Epithelial cell of esophagus (primary cell): ENCODE results near the gene OR10P1.

Source experiments
- DNase-seq: peaks from one replicate; pipeline ENCODE4 v3.0.0; 2010; ENCODE audit warnings: low read depth
- H3K4me3 ChIP-seq: 2 replicates; pipeline ENCODE4 v1.5.1; 2011; ENCODE audit warnings: mild to moderate bottlenecking, low read length, control low read depth
- CTCF ChIP-seq: IDR thresholded peaks from 2 replicates; pipeline ENCODE4 v1.5.1; 2011; ENCODE audit warnings: low read depth, mild to moderate bottlenecking, low read length, control low read depth, inconsistent platforms; ENCODE audit not compliant: insufficient read depth; ENCODE audit errors: missing control alignments

Gene OR10P1

DNA sequence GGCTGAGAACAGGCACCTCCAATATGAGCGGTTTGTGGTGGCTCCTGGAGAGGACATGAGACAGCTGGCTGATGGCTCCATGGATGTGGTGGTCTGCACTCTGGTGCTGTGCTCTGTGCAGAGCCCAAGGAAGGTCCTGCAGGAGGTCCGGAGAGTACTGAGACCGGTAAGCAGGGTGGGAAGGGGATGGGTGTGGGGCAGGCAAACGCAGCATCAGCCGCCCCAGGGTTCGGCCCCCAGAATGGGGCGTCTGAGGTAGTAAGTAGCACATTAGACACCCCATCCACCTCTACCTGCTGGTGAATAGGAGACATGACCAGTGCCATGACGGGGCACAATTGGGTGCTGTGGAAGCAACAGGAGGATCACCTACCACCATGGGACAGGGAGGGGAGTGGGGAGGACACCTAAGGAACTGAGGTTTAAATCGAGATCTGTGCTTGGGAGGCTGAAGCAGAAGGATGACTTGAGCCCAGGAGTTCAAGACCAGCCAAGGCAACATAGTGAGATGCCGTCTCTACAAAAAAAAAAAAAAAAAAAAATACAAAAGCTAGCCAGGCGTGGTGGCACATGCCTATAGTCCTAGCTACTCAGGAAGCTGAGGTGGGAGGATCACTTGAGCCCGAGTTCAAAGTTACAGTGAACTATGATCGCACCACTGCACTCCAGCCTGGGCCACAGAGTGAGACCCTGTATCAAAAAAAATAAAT, 45.5 kb downstream of the OR10P1 start:
- no peak overlapping the region for H3K4me3 ChIP-seq
- no peak for TF ChIP-seq CTCF
- DNase-seq: no peak

DNA sequence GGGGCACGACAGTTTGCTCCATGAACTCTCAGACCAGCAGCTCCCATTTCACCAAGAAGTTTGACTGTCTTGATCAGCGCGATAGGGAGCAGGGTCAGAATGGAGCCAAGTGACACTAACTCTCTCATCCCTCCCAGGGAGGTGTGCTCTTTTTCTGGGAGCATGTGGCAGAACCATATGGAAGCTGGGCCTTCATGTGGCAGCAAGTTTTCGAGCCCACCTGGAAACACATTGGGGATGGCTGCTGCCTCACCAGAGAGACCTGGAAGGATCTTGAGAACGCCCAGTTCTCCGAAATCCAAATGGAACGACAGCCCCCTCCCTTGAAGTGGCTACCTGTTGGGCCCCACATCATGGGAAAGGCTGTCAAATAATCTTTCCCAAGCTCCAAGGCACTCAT, 47.0 kb downstream of the OR10P1 start:
- no peak for TF ChIP-seq CTCF
- DNase-seq: no peak
- H3K4me3 ChIP-seq: no peak overlapping the region

GRCh38 chr12:55684761-55685370, 48.2 kb downstream of the OR10P1 start:
- TF ChIP-seq CTCF: no peak
- DNase-seq: no peak

DNA sequence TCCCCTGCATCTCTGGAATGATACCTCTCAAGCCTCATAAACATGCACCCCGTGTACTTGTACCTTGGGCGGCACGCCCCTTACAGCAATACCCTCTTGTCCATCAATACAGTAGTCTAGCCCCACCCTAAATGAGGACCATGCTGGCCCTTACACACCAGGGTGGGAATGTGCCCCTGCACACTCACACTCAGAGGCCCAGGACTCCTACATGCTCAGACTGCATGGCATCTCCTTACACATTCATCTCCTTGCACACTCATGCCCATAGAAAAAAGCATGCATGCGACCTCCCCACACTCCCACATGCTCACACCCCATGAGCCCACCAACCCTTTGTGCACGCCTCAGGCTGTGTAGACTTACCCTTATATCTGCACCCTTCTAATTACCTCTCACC, 49.0 kb downstream of the OR10P1 start:
- no peak for TF ChIP-seq CTCF
- H3K4me3 ChIP-seq: no peak overlapping the region
- no peak for DNase-seq

More at GRCh38 chr12:55684761-55685370, 48.2 kb downstream of the OR10P1 start:
- no peak overlapping the region for H3K4me3 ChIP-seq

DNA sequence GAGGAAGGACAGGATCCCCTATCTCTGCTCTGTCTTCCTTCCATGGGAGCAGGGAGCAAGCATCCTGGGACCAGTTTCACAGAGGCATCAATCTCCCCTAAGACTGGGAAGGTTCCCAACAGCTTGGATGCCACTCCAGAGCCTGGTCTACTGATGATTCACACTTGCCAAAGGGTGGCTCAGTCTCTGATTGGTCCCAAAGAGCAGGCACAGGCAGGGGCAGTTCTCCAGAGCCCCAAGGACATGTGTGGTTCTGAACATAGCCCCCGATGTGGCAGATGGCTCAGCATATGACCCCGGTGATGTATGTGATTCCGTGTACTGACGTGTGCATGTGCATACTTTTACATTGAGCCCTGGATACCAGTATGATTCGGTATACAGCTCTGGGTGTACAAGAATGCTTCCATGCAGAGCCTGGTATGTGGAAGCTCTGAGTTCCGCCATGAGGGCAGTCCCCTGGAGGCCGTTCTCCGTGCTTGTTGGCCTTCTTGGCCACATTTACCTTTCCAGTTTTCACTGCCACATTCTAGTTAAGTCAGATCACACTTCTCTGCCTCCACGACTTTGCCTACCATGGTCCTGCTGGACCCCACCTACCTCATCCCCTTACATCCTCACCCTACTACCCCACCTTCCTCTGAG, 49.8 kb downstream of the OR10P1 start:
- DNase-seq: no peak
- no peak overlapping the region for H3K4me3 ChIP-seq
- no peak for TF ChIP-seq CTCF
